DOHH2 (cell line): Measurements from ENCODE around the gene CAPN7.
A peak's percentile ranks its signal among the peaks of the same experiment; 100 is the strongest.

ENCODE experiments used
- H3F3A ChIP-seq: fragments of 200-600 bp; sonication (generic), shearing (Covaris generic); 2 replicates; pipeline ENCODE4 v1.6.0; 2016; ENCODE audit warnings: antibody characterized with exemption, mild to moderate bottlenecking; ENCODE audit not compliant: control insufficient read depth, insufficient read depth
- H3K27ac ChIP-seq: fragments of 200-600 bp; sonication (generic); 2 replicates; pipeline ENCODE4 v1.5.1; 2014; ENCODE audit warnings: low read depth, mild to moderate bottlenecking, low read length, moderate library complexity
- H3K27me3 ChIP-seq: fragments of 200-600 bp; sonication (generic); 2 replicates; pipeline ENCODE4 v1.6.1; 2014; ENCODE audit warnings: mild to moderate bottlenecking, low read length, mixed read lengths; ENCODE audit not compliant: control insufficient read depth
- H3K36me3 ChIP-seq: fragments of 200-600 bp; sonication (generic); 2 replicates; pipeline ENCODE4 v1.6.1; 2014; ENCODE audit warnings: mild to moderate bottlenecking, low read length, moderate library complexity, mixed read lengths; ENCODE audit not compliant: control insufficient read depth
- H3K4me1 ChIP-seq: fragments of 200-600 bp; sonication (generic); 2 replicates; pipeline ENCODE4 v1.6.1; 2014; ENCODE audit warnings: mild to moderate bottlenecking, low read length, mixed read lengths; ENCODE audit not compliant: control insufficient read depth
- H3K4me2 ChIP-seq: fragments of 200-600 bp; sonication (generic); 2 replicates; pipeline ENCODE4 v1.6.0; 2014; ENCODE audit warnings: mild to moderate bottlenecking, low read length, moderate library complexity
- H3K4me3 ChIP-seq: fragments of 200-600 bp; sonication (generic); 2 replicates; pipeline ENCODE4 v1.5.1; 2014; ENCODE audit warnings: mild to moderate bottlenecking, low read length, mixed read lengths
- H3K79me2 ChIP-seq: fragments of 200-600 bp; sonication (generic); 2 replicates; pipeline ENCODE4 v1.6.1; 2014; ENCODE audit warnings: mild to moderate bottlenecking, low read length, mixed read lengths; ENCODE audit not compliant: control insufficient read depth
- H3K9me2 ChIP-seq: fragments of 200-600 bp; sonication (generic); replicated peaks from 2 replicates; pipeline ENCODE4 v1.6.1; 2014; ENCODE audit warnings: mild to moderate bottlenecking, low read length, mixed read lengths; ENCODE audit not compliant: control insufficient read depth
- H3K9me3 ChIP-seq: fragments of 200-600 bp; sonication (generic); 2 replicates; pipeline ENCODE4 v1.6.1; 2014; ENCODE audit warnings: antibody characterized with exemption, low read length, mixed read lengths; ENCODE audit not compliant: control insufficient read depth, insufficient read depth
- H4K20me1 ChIP-seq: fragments of 200-600 bp; sonication (generic); 2 replicates; pipeline ENCODE4 v1.6.0; 2014; ENCODE audit warnings: low read depth, mild to moderate bottlenecking, antibody characterized with exemption, low read length, moderate library complexity; ENCODE audit not compliant: control insufficient read depth, insufficient read depth
- CTCF ChIP-seq: fragments of 200-600 bp; sonication (generic); IDR thresholded peaks from one replicate; pipeline ENCODE4 v1.5.1; 2014; ENCODE audit warnings: antibody characterized with exemption, mild to moderate bottlenecking, low read depth, low read length; ENCODE audit not compliant: poor library complexity, severe bottlenecking
- EZH2phosphoT487 ChIP-seq: fragments of 200-600 bp; sonication (generic); IDR thresholded peaks from 2 replicates; pipeline ENCODE4 v1.6.1; 2017; ENCODE audit warnings: borderline replicate concordance, mild to moderate bottlenecking, antibody characterized with exemption, low read length, moderate library complexity, mixed read lengths

Gene CAPN7

GRCh38 chr3:15174953-15175352, 31.1 kb upstream of the CAPN7 start:
- TF ChIP-seq EZH2phosphoT487 (no peak), CTCF (no peak)
- Histone ChIP-seq H3K4me2 (no peak overlapping the region), H3K27me3 (no peaks in the 10 kb centered on the region), H3K9me2 (no peaks in the 10 kb centered on the region), H3K4me3 (no peak overlapping the region), H3K4me1 (peaks cover 22% of the 10 kb centered on the region), H3K36me3 (no peaks in the 10 kb centered on the region), H4K20me1 (no peaks in the 10 kb centered on the region), H3F3A (no peaks in the 10 kb centered on the region), H3K9me3 (no peaks in the 10 kb centered on the region), H3K27ac (no peak overlapping the region), H3K79me2 (no peaks in the 10 kb centered on the region)

GRCh38 chr3:15175605-15176004, 30.4 kb upstream of the CAPN7 start:
- no peak for TF ChIP-seq CTCF
- TF ChIP-seq EZH2phosphoT487 = no peak
- Histone ChIP-seq H3K9me2 (no peaks in the 10 kb centered on the region), H3K27ac (no peak overlapping the region), H3K9me3 (no peaks in the 10 kb centered on the region), H3K27me3 (no peaks in the 10 kb centered on the region), H4K20me1 (no peaks in the 10 kb centered on the region), H3K4me2 (no peak overlapping the region), H3K4me1 (peaks cover 28% of the 10 kb centered on the region), H3F3A (peaks cover 3% of the 10 kb centered on the region; the same call in 1 of the 2 replicates), H3K4me3 (no peak overlapping the region), H3K79me2 (no peaks in the 10 kb centered on the region), H3K36me3 (no peaks in the 10 kb centered on the region)

- no peaks in the 10 kb centered on the region for H4K20me1 ChIP-seq
- H3K4me1 ChIP-seq = peaks cover 43% of the 10 kb centered on the region
- H3K9me3 ChIP-seq = no peaks in the 10 kb centered on the region
- H3K79me2 ChIP-seq = no peaks in the 10 kb centered on the region
- H3K4me2 ChIP-seq = peak overlapping the region; percentile 62
- no peaks in the 10 kb centered on the region for H3K36me3 ChIP-seq
- peak overlapping the region; percentile 70 for H3K27ac ChIP-seq
- no peaks in the 10 kb centered on the region for H3K9me2 ChIP-seq
- H3K27me3 ChIP-seq = no peaks in the 10 kb centered on the region
- H3K4me3 ChIP-seq = peak overlapping the region; percentile 43
- H3F3A ChIP-seq = peaks cover 3% of the 10 kb centered on the region; the same call in 1 of the 2 replicates
- no peak for TF ChIP-seq CTCF
- no peak for TF ChIP-seq EZH2phosphoT487
Measured at GRCh38 chr3:15180042-15180611, 25.9 kb upstream of the CAPN7 start.
